Measurements from ENCODE around the gene RALGPS2.

Gene RALGPS2

GRCh38 chr1:178919581-178919980 is 194.5 kb downstream of the RALGPS2 start:
- H3K4me3 ChIP-seq (ENCODE audit: low read depth, low read length), result no peak overlapping the region
- TF ChIP-seq MAX (IDR thresholded peaks at IDR 0.05; ENCODE audit: low read depth, low read length) (no peak), CTCF (IDR thresholded peaks at IDR 0.05; ENCODE audit: low read depth, low read length) (no peak), MYC (IDR thresholded peaks at IDR 0.05; ENCODE audit: low read depth, low read length) (no peak), POLR2A (IDR thresholded peaks at IDR 0.05; ENCODE audit: extremely low read depth, insufficient read length) (no peak)
- no peak for DNase-seq (ENCODE audit: low read depth)

GRCh38 chr1:178921499-178921898 is 196.5 kb downstream of the RALGPS2 start:
- no peak for DNase-seq (ENCODE audit: low read depth)
- TF ChIP-seq MYC (IDR thresholded peaks at IDR 0.05; ENCODE audit: low read depth, low read length) (no peak), CTCF (IDR thresholded peaks at IDR 0.05; ENCODE audit: low read depth, low read length) (no peak), POLR2A (IDR thresholded peaks at IDR 0.05; ENCODE audit: extremely low read depth, insufficient read length) (no peak), MAX (IDR thresholded peaks at IDR 0.05; ENCODE audit: low read depth, low read length) (no peak)
- H3K4me3 ChIP-seq (ENCODE audit: low read depth, low read length), result no peak overlapping the region

- DNase-seq (ENCODE audit: low read depth), result no peak
- no peak for TF ChIP-seq MAX (IDR thresholded peaks at IDR 0.05; ENCODE audit: low read depth, low read length)
- no peak for TF ChIP-seq POLR2A (IDR thresholded peaks at IDR 0.05; ENCODE audit: extremely low read depth, insufficient read length)
- no peak for TF ChIP-seq MYC (IDR thresholded peaks at IDR 0.05; ENCODE audit: low read depth, low read length)
- no peak for TF ChIP-seq CTCF (IDR thresholded peaks at IDR 0.05; ENCODE audit: low read depth, low read length)
- H3K4me3 ChIP-seq (ENCODE audit: low read depth, low read length), result no peak overlapping the region
Observed at GRCh38 chr1:178923512-178923911, 198.5 kb downstream of the RALGPS2 start.

GRCh38 chr1:178926046-178926445 is 201.0 kb downstream of the RALGPS2 start:
- H3K4me3 ChIP-seq (ENCODE audit: low read depth, low read length), result no peak overlapping the region
- TF ChIP-seq POLR2A (IDR thresholded peaks at IDR 0.05; ENCODE audit: extremely low read depth, insufficient read length), result no peak
- TF ChIP-seq MYC (IDR thresholded peaks at IDR 0.05; ENCODE audit: low read depth, low read length), result no peak
- no peak for TF ChIP-seq CTCF (IDR thresholded peaks at IDR 0.05; ENCODE audit: low read depth, low read length)
- no peak for TF ChIP-seq MAX (IDR thresholded peaks at IDR 0.05; ENCODE audit: low read depth, low read length)
- no peak for DNase-seq (ENCODE audit: low read depth)

- TF ChIP-seq MYC (IDR thresholded peaks at IDR 0.05; ENCODE audit: low read depth, low read length) (no peak), MAX (IDR thresholded peaks at IDR 0.05; ENCODE audit: low read depth, low read length) (no peak), POLR2A (IDR thresholded peaks at IDR 0.05; ENCODE audit: extremely low read depth, insufficient read length) (no peak), CTCF (IDR thresholded peaks at IDR 0.05; ENCODE audit: low read depth, low read length) (no peak)
- no peak overlapping the region for H3K4me3 ChIP-seq (ENCODE audit: low read depth, low read length)
- DNase-seq (ENCODE audit: low read depth), result no peak
Observed at GRCh38 chr1:178927003-178927402, 202.0 kb downstream of the RALGPS2 start.

- no peak for DNase-seq (ENCODE audit: low read depth)
- no peak overlapping the region for H3K4me3 ChIP-seq (ENCODE audit: low read depth, low read length)
- TF ChIP-seq CTCF (IDR thresholded peaks at IDR 0.05; ENCODE audit: low read depth, low read length) (no peak), MAX (IDR thresholded peaks at IDR 0.05; ENCODE audit: low read depth, low read length) (no peak), POLR2A (IDR thresholded peaks at IDR 0.05; ENCODE audit: extremely low read depth, insufficient read length) (no peak), MYC (IDR thresholded peaks at IDR 0.05; ENCODE audit: low read depth, low read length) (no peak)
Observed at GRCh38 chr1:178928041-178928440, 203.0 kb downstream of the RALGPS2 start.

All from NB4 (cell line).